ENCODE measurements around the gene MOB1B. TPM values are rescaled to one million over a fixed set of nuclear protein-coding genes. Genes with fewer than 3 reads are reported as not detected.

Gene MOB1B
- total RNA-seq, 1 donor from 2014 or later, result 30.6 TPM

DNA sequence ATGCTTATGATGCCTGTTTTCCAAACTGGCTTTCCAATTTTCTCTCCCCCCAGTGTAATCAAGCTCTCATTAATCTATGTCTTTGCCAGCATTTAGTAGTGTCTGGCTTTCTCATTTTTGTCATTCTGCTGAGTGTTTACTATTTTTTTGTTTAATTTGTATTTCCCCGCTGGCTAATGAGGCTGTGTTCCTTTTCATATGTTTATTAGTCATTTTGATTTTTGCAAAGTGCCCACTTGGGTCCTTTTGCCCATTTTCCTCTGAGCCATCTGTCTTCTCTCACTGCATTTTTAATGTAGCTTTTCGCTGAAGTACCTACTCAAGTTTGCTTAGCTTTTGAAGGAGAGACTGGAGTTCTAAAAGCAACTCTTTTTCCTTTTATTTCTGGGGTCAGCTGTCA lies 106.0 kb downstream of the MOB1B start:
- Mint-ChIP-seq H3K4me3 (no peak overlapping the region), H3K27ac (no peak overlapping the region), H3K4me1 (peaks cover 5% of the 10 kb centered on the region), H3K36me3 (peaks cover 50% of the 10 kb centered on the region), H3K27me3 (ENCODE audit: insufficient read depth, low read depth) (no peaks in the 10 kb centered on the region), H3K9me3 (peaks cover 13% of the 10 kb centered on the region)
- Histone ChIP-seq H3K27ac (no peak overlapping the region), H2AFZ (replicated peaks) (no peak overlapping the region), H3K27me3 (no peaks in the 10 kb centered on the region), H3K9me3 (ENCODE audit: low read depth) (no peaks in the 10 kb centered on the region), H3K4me3 (no peak overlapping the region), H3F3A (ENCODE audit: low read depth) (peaks cover 12% of the 10 kb centered on the region), H3K79me2 (ENCODE audit: low read depth) (peaks cover 87% of the 10 kb centered on the region), H3K4me2 (no peak overlapping the region), H3K4me1 (peaks cover 17% of the 10 kb centered on the region), H4K20me1 (ENCODE audit: low read depth) (peaks cover 22% of the 10 kb centered on the region), H3K9ac (no peak overlapping the region), H3K36me3 (no peaks in the 10 kb centered on the region)
- no peak for DNase-seq (ENCODE audit: low spot score)
- TF ChIP-seq, protein P1, sequence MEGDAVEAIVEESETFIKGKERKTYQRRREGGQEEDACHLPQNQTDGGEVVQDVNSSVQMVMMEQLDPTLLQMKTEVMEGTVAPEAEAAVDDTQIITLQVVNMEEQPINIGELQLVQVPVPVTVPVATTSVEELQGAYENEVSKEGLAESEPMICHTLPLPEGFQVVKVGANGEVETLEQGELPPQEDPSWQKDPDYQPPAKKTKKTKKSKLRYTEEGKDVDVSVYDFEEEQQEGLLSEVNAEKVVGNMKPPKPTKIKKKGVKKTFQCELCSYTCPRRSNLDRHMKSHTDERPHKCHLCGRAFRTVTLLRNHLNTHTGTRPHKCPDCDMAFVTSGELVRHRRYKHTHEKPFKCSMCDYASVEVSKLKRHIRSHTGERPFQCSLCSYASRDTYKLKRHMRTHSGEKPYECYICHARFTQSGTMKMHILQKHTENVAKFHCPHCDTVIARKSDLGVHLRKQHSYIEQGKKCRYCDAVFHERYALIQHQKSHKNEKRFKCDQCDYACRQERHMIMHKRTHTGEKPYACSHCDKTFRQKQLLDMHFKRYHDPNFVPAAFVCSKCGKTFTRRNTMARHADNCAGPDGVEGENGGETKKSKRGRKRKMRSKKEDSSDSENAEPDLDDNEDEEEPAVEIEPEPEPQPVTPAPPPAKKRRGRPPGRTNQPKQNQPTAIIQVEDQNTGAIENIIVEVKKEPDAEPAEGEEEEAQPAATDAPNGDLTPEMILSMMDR (IDR thresholded peaks at IDR 0.05), result no peak
- TF ChIP-seq EZH2 (IDR thresholded peaks at IDR 0.05), result no peak
- no peak for TF ChIP-seq EZH2phosphoT487 (IDR thresholded peaks at IDR 0.05)

DNA sequence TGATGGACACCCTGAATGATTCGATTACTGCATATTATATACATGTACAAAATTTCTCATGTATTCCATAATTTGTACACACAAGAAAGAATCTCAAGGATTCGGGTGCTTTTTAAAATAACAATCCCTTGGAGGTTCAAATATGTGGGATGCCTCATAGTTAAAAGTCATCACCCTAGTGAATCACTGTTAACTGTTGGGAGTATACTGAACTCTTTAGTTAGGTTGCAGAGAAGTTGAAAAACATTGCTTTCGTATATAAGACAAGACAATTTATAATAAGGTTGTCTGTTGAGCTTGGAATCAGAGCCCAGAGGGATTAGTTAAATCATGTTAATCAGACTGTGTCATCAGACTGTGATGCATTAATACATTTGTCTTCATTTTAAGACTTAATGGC lies 106.9 kb downstream of the MOB1B start:
- Histone ChIP-seq H3F3A (ENCODE audit: low read depth) (peaks cover 3% of the 10 kb centered on the region), H4K20me1 (ENCODE audit: low read depth) (peaks cover 16% of the 10 kb centered on the region), H3K27ac (no peak overlapping the region), H3K9me3 (ENCODE audit: low read depth) (no peaks in the 10 kb centered on the region), H2AFZ (replicated peaks) (no peak overlapping the region), H3K4me1 (peaks cover 8% of the 10 kb centered on the region), H3K4me2 (no peak overlapping the region), H3K36me3 (no peaks in the 10 kb centered on the region), H3K79me2 (ENCODE audit: low read depth) (peaks cover 78% of the 10 kb centered on the region), H3K9ac (no peak overlapping the region), H3K27me3 (no peaks in the 10 kb centered on the region), H3K4me3 (no peak overlapping the region)
- no peaks in the 10 kb centered on the region for H3K4me1 Mint-ChIP-seq
- no peak overlapping the region for H3K27ac Mint-ChIP-seq
- TF ChIP-seq EZH2phosphoT487 (IDR thresholded peaks at IDR 0.05) (no peak), EZH2 (IDR thresholded peaks at IDR 0.05) (no peak)
- TF ChIP-seq, protein P1 (IDR thresholded peaks at IDR 0.05), result no peak
- no peak for DNase-seq (ENCODE audit: low spot score)
- H3K9me3 Mint-ChIP-seq, result peaks cover 17% of the 10 kb centered on the region
- H3K4me3 Mint-ChIP-seq, result no peak overlapping the region
- H3K36me3 Mint-ChIP-seq, result peaks cover 48% of the 10 kb centered on the region
- H3K27me3 Mint-ChIP-seq (ENCODE audit: insufficient read depth, low read depth), result no peaks in the 10 kb centered on the region

DNA sequence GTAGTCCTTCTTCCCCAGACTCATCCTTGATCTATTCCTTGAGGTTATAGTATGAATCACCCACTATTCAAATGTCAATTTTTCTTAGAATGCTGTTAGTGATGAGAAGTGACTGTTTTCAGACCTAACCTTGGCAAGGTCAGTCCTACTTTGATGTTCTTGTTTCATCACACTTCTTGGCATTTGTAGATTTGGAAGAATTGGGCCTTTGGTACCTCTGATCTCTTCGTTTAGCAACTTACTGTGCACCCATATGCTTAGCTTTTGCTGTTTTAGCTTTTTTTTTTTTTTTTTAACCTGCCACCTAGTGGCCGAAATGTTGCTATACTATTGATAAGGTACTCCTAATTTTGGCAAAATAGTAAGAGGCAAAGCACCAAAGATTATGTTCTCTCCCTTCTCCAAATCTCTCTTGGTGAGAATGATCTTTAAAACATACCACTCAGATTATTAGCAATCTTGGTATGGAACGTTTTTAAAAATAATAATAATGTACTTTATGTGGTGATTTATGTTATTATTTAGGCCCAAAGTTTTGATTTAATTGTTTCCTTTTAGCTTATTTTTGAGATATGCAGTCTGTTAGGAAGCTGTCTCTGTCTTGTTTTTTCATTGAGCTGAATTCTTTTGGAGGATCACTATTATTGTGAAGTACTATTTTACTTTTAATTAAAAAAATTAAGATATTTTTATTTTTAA lies 107.9 kb downstream of the MOB1B start:
- H3K4me2 ChIP-seq, result no peak overlapping the region
- Mint-ChIP-seq H3K27me3 (ENCODE audit: insufficient read depth, low read depth) (peaks cover 3% of the 10 kb centered on the region), H3K9me3 (peaks cover 23% of the 10 kb centered on the region), H3K4me1 (no peaks in the 10 kb centered on the region), H3K4me3 (no peak overlapping the region), H3K27ac (no peak overlapping the region), H3K36me3 (peaks cover 52% of the 10 kb centered on the region)
- peak; percentile 31 for DNase-seq (ENCODE audit: low spot score)
- H3K27ac ChIP-seq, result no peak overlapping the region
- no peak overlapping the region for H3K9ac ChIP-seq
- H3K4me3 ChIP-seq, result no peak overlapping the region
- H3K36me3 ChIP-seq, result no peaks in the 10 kb centered on the region
- no peak for TF ChIP-seq EZH2 (IDR thresholded peaks at IDR 0.05)
- TF ChIP-seq, protein P1 (IDR thresholded peaks at IDR 0.05), result peak; percentile 81
- no peaks in the 10 kb centered on the region for H3F3A ChIP-seq (ENCODE audit: low read depth)
- peaks cover 68% of the 10 kb centered on the region for H3K79me2 ChIP-seq (ENCODE audit: low read depth)
- H4K20me1 ChIP-seq (ENCODE audit: low read depth), result peaks cover 10% of the 10 kb centered on the region
- no peaks in the 10 kb centered on the region for H3K9me3 ChIP-seq (ENCODE audit: low read depth)
- no peak overlapping the region for H2AFZ ChIP-seq (replicated peaks)
- H3K27me3 ChIP-seq, result no peaks in the 10 kb centered on the region
- H3K4me1 ChIP-seq, result no peaks in the 10 kb centered on the region
